C4-2B (cell line): ENCODE data around the gene GLCE.

Experiments used
- ZFX ChIP-seq: fragments of 450-650 bp; IDR thresholded peaks from 2 replicates; pipeline ENCODE4 v1.6.1; 2017
- TF ChIP-seq, protein P1 (sequence below): fragments of 450-650 bp; conservative IDR thresholded peaks from 2 replicates; pipeline ENCODE4 v1.5.1; 2017; ENCODE audit warnings: mild to moderate bottlenecking

DNA sequence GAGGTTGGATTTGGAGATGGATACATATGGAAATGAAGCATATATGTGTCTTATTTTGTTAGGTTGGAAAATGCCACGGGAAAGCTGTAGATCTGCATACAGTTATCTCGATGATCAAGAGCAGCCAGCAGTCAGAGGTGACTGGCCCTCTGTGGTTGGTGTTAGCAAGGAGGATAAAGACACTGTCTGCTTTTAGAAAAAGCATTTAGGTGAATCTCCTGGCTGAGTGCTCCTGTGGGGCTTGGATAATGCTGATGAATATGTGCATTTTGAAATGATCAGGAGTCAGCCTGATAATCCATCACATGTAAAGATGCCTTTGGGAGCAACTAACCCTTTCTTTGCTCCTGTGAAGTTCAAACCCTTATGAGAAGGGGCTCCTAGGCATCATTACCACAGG is 24.9 kb upstream of the GLCE start:
- TF ChIP-seq, protein P1, sequence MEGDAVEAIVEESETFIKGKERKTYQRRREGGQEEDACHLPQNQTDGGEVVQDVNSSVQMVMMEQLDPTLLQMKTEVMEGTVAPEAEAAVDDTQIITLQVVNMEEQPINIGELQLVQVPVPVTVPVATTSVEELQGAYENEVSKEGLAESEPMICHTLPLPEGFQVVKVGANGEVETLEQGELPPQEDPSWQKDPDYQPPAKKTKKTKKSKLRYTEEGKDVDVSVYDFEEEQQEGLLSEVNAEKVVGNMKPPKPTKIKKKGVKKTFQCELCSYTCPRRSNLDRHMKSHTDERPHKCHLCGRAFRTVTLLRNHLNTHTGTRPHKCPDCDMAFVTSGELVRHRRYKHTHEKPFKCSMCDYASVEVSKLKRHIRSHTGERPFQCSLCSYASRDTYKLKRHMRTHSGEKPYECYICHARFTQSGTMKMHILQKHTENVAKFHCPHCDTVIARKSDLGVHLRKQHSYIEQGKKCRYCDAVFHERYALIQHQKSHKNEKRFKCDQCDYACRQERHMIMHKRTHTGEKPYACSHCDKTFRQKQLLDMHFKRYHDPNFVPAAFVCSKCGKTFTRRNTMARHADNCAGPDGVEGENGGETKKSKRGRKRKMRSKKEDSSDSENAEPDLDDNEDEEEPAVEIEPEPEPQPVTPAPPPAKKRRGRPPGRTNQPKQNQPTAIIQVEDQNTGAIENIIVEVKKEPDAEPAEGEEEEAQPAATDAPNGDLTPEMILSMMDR, result no peak
- TF ChIP-seq ZFX, result no peak
